ENCODE measurements around the gene VCAM1. TPM values are rescaled to one million over a fixed set of nuclear protein-coding genes. Genes with fewer than 3 reads are reported as not detected.
A peak's percentile ranks its signal among the peaks of the same experiment; 100 is the strongest.

Gene VCAM1
- total RNA-seq, 1 donor from 2014 or later = 37.6 TPM

- no peak for DNase-seq (ENCODE audit: low spot score)
Observed at GRCh38 chr1:100724281-100724680, 4.7 kb downstream of the VCAM1 start.

GRCh38 chr1:100730130-100730529, 10.6 kb downstream of the VCAM1 start:
- DNase-seq (ENCODE audit: low spot score) = peak; percentile 50

- DNase-seq (ENCODE audit: low spot score) = no peak
Observed at GRCh38 chr1:100731309-100731708, 11.8 kb downstream of the VCAM1 start.

- no peak for DNase-seq (ENCODE audit: low spot score)
Observed at GRCh38 chr1:100731758-100732157, 12.2 kb downstream of the VCAM1 start.

- peak; percentile 57 for DNase-seq (ENCODE audit: low spot score)
Observed at GRCh38 chr1:100734676-100735075, 15.1 kb downstream of the VCAM1 start.

- DNase-seq (ENCODE audit: low spot score) = no peak
Observed at GRCh38 chr1:100735244-100735643, 15.7 kb downstream of the VCAM1 start.

- DNase-seq (ENCODE audit: low spot score) = peak; percentile 59
Observed at GRCh38 chr1:100736324-100736723, 16.8 kb downstream of the VCAM1 start.

- peak; percentile 52 for DNase-seq (ENCODE audit: low spot score)
Observed at GRCh38 chr1:100736746-100737145, 17.2 kb downstream of the VCAM1 start.

GRCh38 chr1:100746542-100746932, 27.0 kb downstream of the VCAM1 start:
- DNase-seq (ENCODE audit: low spot score) = no peak

GRCh38 chr1:100747771-100748170, 28.2 kb downstream of the VCAM1 start:
- no peak for DNase-seq (ENCODE audit: low spot score)

GRCh38 chr1:100750005-100750885, 30.7 kb downstream of the VCAM1 start:
- no peak for DNase-seq (ENCODE audit: low spot score)

GRCh38 chr1:100752791-100753190, 33.2 kb downstream of the VCAM1 start:
- no peak for DNase-seq (ENCODE audit: low spot score)

GRCh38 chr1:100757946-100758345, 38.4 kb downstream of the VCAM1 start:
- DNase-seq (ENCODE audit: low spot score) = peak; percentile 25

GRCh38 chr1:100759188-100759587, 39.6 kb downstream of the VCAM1 start:
- DNase-seq (ENCODE audit: low spot score) = no peak

- no peak for DNase-seq (ENCODE audit: low spot score)
Observed at GRCh38 chr1:100760511-100760910, 41.0 kb downstream of the VCAM1 start.

- no peak for DNase-seq (ENCODE audit: low spot score)
Observed at GRCh38 chr1:100762461-100762860, 42.9 kb downstream of the VCAM1 start.

GRCh38 chr1:100767176-100767890, 47.8 kb downstream of the VCAM1 start:
- DNase-seq (ENCODE audit: low spot score) = no peak

GRCh38 chr1:100769323-100769722, 49.8 kb downstream of the VCAM1 start:
- no peak for DNase-seq (ENCODE audit: low spot score)

- DNase-seq (ENCODE audit: low spot score) = peak; percentile 35
Observed at GRCh38 chr1:100769906-100770646, 50.5 kb downstream of the VCAM1 start.

- no peak for DNase-seq (ENCODE audit: low spot score)
Observed at GRCh38 chr1:100773444-100773843, 53.9 kb downstream of the VCAM1 start.

GRCh38 chr1:100774370-100774769, 54.8 kb downstream of the VCAM1 start:
- no peak for DNase-seq (ENCODE audit: low spot score)

GRCh38 chr1:100775483-100775882, 55.9 kb downstream of the VCAM1 start:
- DNase-seq (ENCODE audit: low spot score) = no peak

All from umbilical cord (tissue), 2 donors.